ENCODE results near the gene CERT1.

Gene CERT1

GRCh38 chr5:75331095-75332090 lies 180.0 kb downstream of the CERT1 start:
- Histone ChIP-seq H3F3A (ENCODE audit: insufficient read depth, low read length) (no peaks in the 10 kb centered on the region), H4K20me1 (ENCODE audit: insufficient read depth, low read length) (no peaks in the 10 kb centered on the region), H3K4me2 (ENCODE audit: low read length) (no peak overlapping the region), H3K4me3 (ENCODE audit: low read depth, low read length, poor library complexity, severe bottlenecking) (no peak overlapping the region), H3K36me3 (ENCODE audit: insufficient read depth, low read length) (no peaks in the 10 kb centered on the region; the same call in 1 of the 2 replicates), H3K27me3 (ENCODE audit: insufficient read depth, low read length) (no peaks in the 10 kb centered on the region), H2AFZ (ENCODE audit: low read length) (no peak overlapping the region), H3K9me2 (ENCODE audit: low read depth, low read length) (no peaks in the 10 kb centered on the region), H3K4me1 (ENCODE audit: insufficient read depth, low read length, severe bottlenecking) (peaks cover 17% of the 10 kb centered on the region), H3K9ac (ENCODE audit: low read length) (no peak overlapping the region), H3K27ac (ENCODE audit: low read depth, low read length, poor library complexity, severe bottlenecking) (no peak overlapping the region), H3K79me2 (ENCODE audit: insufficient read depth, low read length) (no peaks in the 10 kb centered on the region), H3K9me3 (ENCODE audit: low read length) (no peaks in the 10 kb centered on the region)
- TF ChIP-seq CTCF (IDR thresholded peaks at IDR 0.05; ENCODE audit: low read length) (peak; percentile 30; the same call in 1 of the 2 replicates), EZH2 (IDR thresholded peaks at IDR 0.05; ENCODE audit: borderline replicate concordance, low read length) (no peak)

GRCh38 chr5:75330404-75330803 lies 181.0 kb downstream of the CERT1 start:
- no peaks in the 10 kb centered on the region for H3K9me3 ChIP-seq (ENCODE audit: low read length)
- H3K27ac ChIP-seq (ENCODE audit: low read depth, low read length, poor library complexity, severe bottlenecking), result no peak overlapping the region
- TF ChIP-seq EZH2 (IDR thresholded peaks at IDR 0.05; ENCODE audit: borderline replicate concordance, low read length) (no peak), CTCF (IDR thresholded peaks at IDR 0.05; ENCODE audit: low read length) (no peak)
- no peak overlapping the region for H2AFZ ChIP-seq (ENCODE audit: low read length)
- no peaks in the 10 kb centered on the region; the same call in 1 of the 2 replicates for H3K36me3 ChIP-seq (ENCODE audit: insufficient read depth, low read length)
- H3K27me3 ChIP-seq (ENCODE audit: insufficient read depth, low read length), result no peaks in the 10 kb centered on the region
- no peaks in the 10 kb centered on the region for H3K9me2 ChIP-seq (ENCODE audit: low read depth, low read length)
- H3K4me1 ChIP-seq (ENCODE audit: insufficient read depth, low read length, severe bottlenecking), result peaks cover 7% of the 10 kb centered on the region
- H4K20me1 ChIP-seq (ENCODE audit: insufficient read depth, low read length), result no peaks in the 10 kb centered on the region
- no peak overlapping the region for H3K4me2 ChIP-seq (ENCODE audit: low read length)
- no peak overlapping the region for H3K4me3 ChIP-seq (ENCODE audit: low read depth, low read length, poor library complexity, severe bottlenecking)
- no peaks in the 10 kb centered on the region for H3F3A ChIP-seq (ENCODE audit: insufficient read depth, low read length)
- H3K79me2 ChIP-seq (ENCODE audit: insufficient read depth, low read length), result no peaks in the 10 kb centered on the region
- H3K9ac ChIP-seq (ENCODE audit: low read length), result no peak overlapping the region

All from OCI-LY1 (cell line).